A673 (cell line): ENCODE measurements around the gene SH3RF3. TPM values are rescaled to one million over a fixed set of nuclear protein-coding genes. Genes with fewer than 3 reads are reported as not detected.
"Not testable (repeated sequence)": the region's sequence is repeated elsewhere in the genome, so short reads cannot be mapped to it uniquely, and the experiment has no call there.

ENCODE experiments used
- BruUV-seq: library from RNA; stranded (reverse); fragments of 400-500 nt; replicated peaks from 2 replicates; lab custom pipeline; 2021; lab: Mats Ljungman, UMichigan
- CTCF ChIA-PET: fragments of 300-600 bp; sonication (Branson Sonifier 250); formaldehyde crosslinking; loops from one replicate; lab custom pipeline; 2022; ENCODE audit warnings: antibody characterized with exemption; lab: Charles Lee
- POLR2A ChIA-PET: fragments of 300-600 bp; sonication (Branson Sonifier 250); formaldehyde crosslinking; loops from one replicate; lab custom pipeline; 2022; ENCODE audit warnings: antibody characterized with exemption; ENCODE audit not compliant: low non-redundant PET; lab: Charles Lee
- DNase-seq: peaks from one replicate; pipeline ENCODE4 v3.0.0-alpha.2; 2015; ENCODE audit warnings: low spot score
- H3K27ac ChIP-seq: fragments of 200-600 bp; sonication (generic); 2 replicates; pipeline ENCODE4 v1.5.1; 2016; ENCODE audit warnings: mixed run types, low read depth, mild to moderate bottlenecking, mixed read lengths, antibody characterized with exemption, low read length; ENCODE audit not compliant: poor library complexity, severe bottlenecking
- H3K27me3 ChIP-seq: fragments of 200-600 bp; sonication (generic); replicated peaks from 2 replicates; pipeline ENCODE4 v1.6.1; 2017; ENCODE audit warnings: mixed run types, low read depth, mild to moderate bottlenecking, mixed read lengths, antibody characterized with exemption, low read length; ENCODE audit not compliant: insufficient read depth, poor library complexity
- H3K36me3 ChIP-seq: fragments of 200-600 bp; sonication (generic); 2 replicates; pipeline ENCODE4 v1.6.1; 2016; ENCODE audit warnings: mixed run types, mild to moderate bottlenecking, mixed read lengths, antibody characterized with exemption, low read length; ENCODE audit not compliant: insufficient read depth, poor library complexity, severe bottlenecking
- H3K4me1 ChIP-seq: fragments of 200-600 bp; sonication (generic); 2 replicates; pipeline ENCODE4 v1.6.1; 2017; ENCODE audit warnings: mixed run types, mild to moderate bottlenecking, mixed read lengths, antibody characterized with exemption, low read length; ENCODE audit not compliant: insufficient read depth, poor library complexity, severe bottlenecking
- H3K4me3 ChIP-seq: fragments of 200-600 bp; sonication (generic); 2 replicates; pipeline ENCODE4 v1.5.1; 2016; ENCODE audit warnings: low read depth, mixed run types, mild to moderate bottlenecking, mixed read lengths, low read length; ENCODE audit not compliant: poor library complexity, severe bottlenecking
- H3K9me3 ChIP-seq: fragments of 200-600 bp; sonication (generic); 2 replicates; pipeline ENCODE4 v1.6.1; 2016; ENCODE audit warnings: mixed run types, low read depth, mild to moderate bottlenecking, mixed read lengths, antibody characterized with exemption, low read length; ENCODE audit not compliant: poor library complexity, severe bottlenecking
- EZH2 ChIP-seq: fragments of 200-600 bp; sonication (generic); IDR thresholded peaks from 2 replicates; pipeline ENCODE4 v1.6.1; 2017; ENCODE audit warnings: borderline replicate concordance, low read depth, mild to moderate bottlenecking, mixed read lengths, antibody characterized with exemption, low read length; ENCODE audit not compliant: poor library complexity, severe bottlenecking
- intact Hi-C: fragments of 100-400 bp; cut with micrococcal nuclease; formaldehyde crosslinking; loops from one replicate; pipeline ENCODE4 v1.10.0; 2022; ENCODE audit not compliant: unreplicated experiment
- total RNA-seq: library from RNA; stranded (reverse); gene quantifications from 2 replicates; pipeline ENCODE4 v1.2.3, GENCODE V29; 2021
- TF ChIP-seq, protein P1 (sequence below): fragments of 300-800, 200-600 bp; sonication (generic); conservative IDR thresholded peaks from 2 replicates; pipeline ENCODE4 v1.5.1; 2017; ENCODE audit warnings: low read depth, mild to moderate bottlenecking, antibody characterized with exemption, low read length, moderate library complexity, mixed read lengths

Gene SH3RF3
- total RNA-seq, 1 experiment from 2014 or later: 0.15 TPM

DNA sequence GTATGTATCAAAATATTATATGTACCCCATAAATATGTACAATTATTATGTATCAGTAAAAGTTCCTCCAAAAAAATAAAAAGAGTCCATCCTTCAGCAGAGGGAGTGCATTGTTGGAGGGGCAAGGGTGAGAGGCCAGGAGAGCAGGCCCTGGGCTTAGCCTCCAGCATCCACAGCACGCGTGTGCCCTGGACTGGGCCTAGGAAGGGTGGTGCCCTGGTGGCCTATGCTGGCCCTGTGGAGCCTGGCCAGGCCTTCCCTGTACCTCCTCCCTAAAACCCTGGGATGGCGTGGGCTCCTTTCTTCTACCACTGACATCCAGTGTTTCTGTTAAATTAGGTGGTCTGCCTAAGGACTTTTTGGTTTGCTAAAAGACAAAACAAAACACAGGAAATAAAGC, 93.4 kb downstream of the SH3RF3 start:
- Histone ChIP-seq H3K4me3 (no peak overlapping the region), H3K27me3 (peaks cover 22% of the 10 kb centered on the region), H3K27ac (no peak overlapping the region), H3K4me1 (no peaks in the 10 kb centered on the region), H3K36me3 (no peaks in the 10 kb centered on the region), H3K9me3 (no peaks in the 10 kb centered on the region)
- intact Hi-C loops: no loop called here
- POLR2A ChIA-PET: no interaction called here
- no peak for DNase-seq
- no TSS peak for BruUV-seq
- no peak for TF ChIP-seq EZH2
- TF ChIP-seq, protein P1, sequence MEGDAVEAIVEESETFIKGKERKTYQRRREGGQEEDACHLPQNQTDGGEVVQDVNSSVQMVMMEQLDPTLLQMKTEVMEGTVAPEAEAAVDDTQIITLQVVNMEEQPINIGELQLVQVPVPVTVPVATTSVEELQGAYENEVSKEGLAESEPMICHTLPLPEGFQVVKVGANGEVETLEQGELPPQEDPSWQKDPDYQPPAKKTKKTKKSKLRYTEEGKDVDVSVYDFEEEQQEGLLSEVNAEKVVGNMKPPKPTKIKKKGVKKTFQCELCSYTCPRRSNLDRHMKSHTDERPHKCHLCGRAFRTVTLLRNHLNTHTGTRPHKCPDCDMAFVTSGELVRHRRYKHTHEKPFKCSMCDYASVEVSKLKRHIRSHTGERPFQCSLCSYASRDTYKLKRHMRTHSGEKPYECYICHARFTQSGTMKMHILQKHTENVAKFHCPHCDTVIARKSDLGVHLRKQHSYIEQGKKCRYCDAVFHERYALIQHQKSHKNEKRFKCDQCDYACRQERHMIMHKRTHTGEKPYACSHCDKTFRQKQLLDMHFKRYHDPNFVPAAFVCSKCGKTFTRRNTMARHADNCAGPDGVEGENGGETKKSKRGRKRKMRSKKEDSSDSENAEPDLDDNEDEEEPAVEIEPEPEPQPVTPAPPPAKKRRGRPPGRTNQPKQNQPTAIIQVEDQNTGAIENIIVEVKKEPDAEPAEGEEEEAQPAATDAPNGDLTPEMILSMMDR: no peak
- CTCF ChIA-PET: no interaction called here

- Histone ChIP-seq H3K9me3 (no peaks in the 10 kb centered on the region), H3K36me3 (no peaks in the 10 kb centered on the region), H3K27ac (no peak overlapping the region), H3K4me1 (no peaks in the 10 kb centered on the region), H3K4me3 (no peak overlapping the region), H3K27me3 (peaks cover 17% of the 10 kb centered on the region)
- intact Hi-C loops: no loop called here
- TF ChIP-seq, protein P1: 0 out of 2 replicates have a peak, but pooled peaks have one; percentile 19
- TF ChIP-seq EZH2: no peak
- ChIA-PET POLR2A (no interaction called here), CTCF (no interaction called here)
- BruUV-seq: no TSS peak
- no peak for DNase-seq
These were observed 93.9 kb downstream of the SH3RF3 start for GRCh38 chr2:109222825-109223471.

DNA sequence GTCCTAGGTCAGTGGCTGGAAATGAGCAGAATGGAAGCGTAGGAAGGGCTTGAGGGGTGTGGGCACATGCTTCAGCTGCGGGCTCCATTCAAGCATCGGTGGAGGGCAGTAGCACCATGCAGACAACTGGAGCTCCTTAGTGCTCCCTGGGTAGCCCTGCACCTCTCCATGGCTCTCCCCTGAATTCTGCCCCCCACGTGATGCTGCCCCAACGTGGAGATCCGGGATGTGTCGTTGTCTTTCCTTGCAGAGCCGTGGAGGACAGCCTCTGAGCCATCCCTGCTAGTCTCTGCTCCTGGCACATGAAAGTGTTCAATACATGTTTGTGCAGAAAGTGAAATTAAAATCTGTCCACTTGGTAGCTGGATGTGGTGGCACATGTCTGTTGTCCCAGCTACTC, 94.5 kb downstream of the SH3RF3 start:
- ChIA-PET POLR2A (no interaction called here), CTCF (no interaction called here)
- H3K4me1 ChIP-seq: no peaks in the 10 kb centered on the region
- intact Hi-C loops: no loop called here
- H3K9me3 ChIP-seq: no peaks in the 10 kb centered on the region
- no TSS peak for BruUV-seq
- no peaks in the 10 kb centered on the region for H3K36me3 ChIP-seq
- DNase-seq: no peak
- H3K27me3 ChIP-seq: peaks cover 14% of the 10 kb centered on the region
- TF ChIP-seq, protein P1: no peak
- no peak for TF ChIP-seq EZH2
- no peak overlapping the region for H3K27ac ChIP-seq
- no peak overlapping the region for H3K4me3 ChIP-seq

DNA sequence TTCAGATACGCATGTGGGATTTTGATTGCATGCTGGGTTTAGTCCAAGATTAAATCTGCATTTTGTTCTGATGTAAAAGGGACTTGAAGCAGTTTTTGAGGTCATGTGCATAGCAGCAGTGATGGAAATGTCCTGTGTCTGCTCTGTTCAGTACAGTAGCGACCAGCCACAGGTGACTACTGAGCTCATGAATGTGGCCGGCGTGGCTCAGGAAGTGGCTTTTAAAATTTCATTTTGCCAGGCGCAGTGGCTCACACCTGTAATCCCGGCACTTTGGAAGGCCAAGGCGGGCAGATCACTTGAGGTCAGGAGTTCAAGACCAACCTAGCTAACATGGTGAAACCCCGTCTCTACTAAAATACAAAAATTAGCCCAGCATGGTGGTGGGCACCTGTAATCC, 95.3 kb downstream of the SH3RF3 start:
- H3K4me3 ChIP-seq, DNase-seq, H3K36me3 ChIP-seq, BruUV-seq, intact Hi-C loops, H3K4me1 ChIP-seq, CTCF ChIA-PET, POLR2A ChIA-PET, H3K9me3 ChIP-seq, H3K27ac ChIP-seq: not testable (repeated sequence)
- peaks cover 14% of the 10 kb centered on the region for H3K27me3 ChIP-seq
